A549 (cell line): Measurements from ENCODE around the gene FGF3. TPM values are rescaled to one million over a fixed set of nuclear protein-coding genes. Genes with fewer than 3 reads are reported as not detected.
A peak's percentile ranks its signal among the peaks of the same experiment; 100 is the strongest.

Experiments
- ATAC-seq, 2 experiments: fragments of 200-7000 bp in 1 of 2; fragments of >200 bp in 1 of 2; cut with Nextera tagmentation in 1 of 2; cut with Tn5 transposase in 1 of 2; 3 replicates each; pipeline versions ENCODE4 v1.8.0 to v1.9.1; 2018 to 2020; ENCODE audit warnings: mild to moderate bottlenecking in 1 of 2, moderate library complexity in 1 of 2
- CTCF ChIA-PET: fragments of 300-600 bp; sonication (Branson Sonifier 250); formaldehyde crosslinking; extraction: SDS; loops from one replicate; lab custom pipeline; 2021; ENCODE audit warnings: antibody characterized with exemption, inconsistent platforms; lab: Yijun Ruan, JAX
- POLR2A ChIA-PET: fragments of 350-600 bp; formaldehyde crosslinking; extraction: SDS; loops from one replicate; lab custom pipeline; 2021; ENCODE audit warnings: antibody characterized with exemption, inconsistent platforms; lab: Yijun Ruan, JAX
- DNase-seq, 2 experiments: peaks; one replicate each; pipeline versions ENCODE4 v3.0.0 to v3.0.0-alpha.2; 2011 to 2016; ENCODE audit warnings: low read depth in 1 of 2, low spot score in 1 of 2
- FAIRE-seq: peaks from 2 replicates; lab custom pipeline; 2011; peaks lifted over from hg19 to GRCh38; lab: Jason Lieb, UNC
- H3K27ac ChIP-seq, 2 experiments: fragments of >200 bp; sonication (Bioruptor Twin); formaldehyde crosslinking; 3 replicates each; pipeline ENCODE4 v1.5.1; 2016 to 2017
- H3K4me1 ChIP-seq: fragments of >200 bp; sonication (Bioruptor Twin); formaldehyde crosslinking; 3 replicates; pipeline ENCODE4 v1.6.1; 2016
- H3K4me2 ChIP-seq: fragments of >200 bp; sonication (Bioruptor Twin); formaldehyde crosslinking; 3 replicates; pipeline ENCODE4 v1.6.1; 2016
- H3K4me3 ChIP-seq: fragments of >200 bp; sonication (Bioruptor Twin); formaldehyde crosslinking; 3 replicates; pipeline ENCODE4 v1.5.1; 2016
- H3K9me3 ChIP-seq: fragments of >200 bp; sonication (Bioruptor Twin); formaldehyde crosslinking; 3 replicates; pipeline ENCODE4 v1.6.1; 2016
- CBX2 ChIP-seq: fragments of 200-600 bp; sonication (generic); IDR thresholded peaks from 2 replicates; pipeline ENCODE4 v1.6.1; 2016; ENCODE audit warnings: low read depth, mild to moderate bottlenecking, borderline replicate concordance
- CBX8 ChIP-seq: fragments of 200-600 bp; sonication (generic); IDR thresholded peaks from 2 replicates; pipeline ENCODE4 v1.6.1; 2016
- CEBPB ChIP-seq, 2 experiments: fragments of >200 bp in 1 of 2; sonication (Bioruptor Twin) in 1 of 2; formaldehyde crosslinking in 1 of 2; IDR thresholded peaks; 2 replicates each; pipeline ENCODE4 v1.6.1; 2012 to 2016
- CHD2 ChIP-seq: fragments of 150-350 bp; IDR thresholded peaks from 2 replicates; pipeline ENCODE4 v1.6.1; 2014; ENCODE audit warnings: low read length; ENCODE audit not compliant: partially characterized antibody
- CHD4 ChIP-seq: fragments of 200-600 bp; sonication (generic); IDR thresholded peaks from 2 replicates; pipeline ENCODE4 v1.6.1; 2016; ENCODE audit warnings: antibody characterized with exemption, mild to moderate bottlenecking, borderline replicate concordance
- EHMT2 ChIP-seq: fragments of 200-600 bp; sonication (generic); IDR thresholded peaks from 2 replicates; pipeline ENCODE4 v1.6.1; 2016; ENCODE audit warnings: antibody characterized with exemption, low read depth, mild to moderate bottlenecking, moderate library complexity
- EP300 ChIP-seq, 2 experiments: fragments of >200 bp; sonication (Bioruptor Twin); formaldehyde crosslinking; IDR thresholded peaks; 2 replicates in 1 of 2; 3 replicates in 1 of 2; pipeline ENCODE4 v1.6.1; 2016 to 2017
- FOXS1 ChIP-seq: fragments of 250-450 bp; sonication (Bioruptor Pico); IDR thresholded peaks from 2 replicates; pipeline ENCODE4 v1.5.0; 2020; ENCODE audit warnings: mild to moderate bottlenecking, moderate library complexity
- HOXA7 ChIP-seq: fragments of 250-450 bp; sonication (Bioruptor Pico); IDR thresholded peaks from 2 replicates; pipeline ENCODE4 v1.5.0; 2020; ENCODE audit warnings: mild to moderate bottlenecking, moderate library complexity
- HOXB13 ChIP-seq: fragments of 250-450 bp; sonication (Bioruptor Pico); IDR thresholded peaks from 2 replicates; pipeline ENCODE4 v1.5.0; 2020; ENCODE audit warnings: low read depth, mild to moderate bottlenecking, moderate library complexity
- JUN ChIP-seq, 2 experiments: fragments of >200 bp; sonication (Bioruptor Twin); formaldehyde crosslinking; IDR thresholded peaks; 2 replicates in 1 of 2; 3 replicates in 1 of 2; pipeline ENCODE4 v1.6.1; 2016 to 2017
- JUNB ChIP-seq: fragments of >200 bp; sonication (Bioruptor Twin); formaldehyde crosslinking; IDR thresholded peaks from 2 replicates; pipeline ENCODE4 v1.6.1; 2016
- MAFK ChIP-seq: fragments of 450-650 bp; IDR thresholded peaks from 2 replicates; pipeline ENCODE4 v1.6.1; 2014; ENCODE audit not compliant: partially characterized antibody
- MAZ ChIP-seq: fragments of 150-350 bp; IDR thresholded peaks from 2 replicates; pipeline ENCODE4 v1.6.1; 2014; ENCODE audit warnings: antibody characterized with exemption, low read depth, low read length, borderline replicate concordance
- MYC ChIP-seq: IDR thresholded peaks from 2 replicates; pipeline ENCODE4 v1.6.1; 2012; ENCODE audit warnings: mild to moderate bottlenecking, inconsistent platforms, low read length, improper control_type of control experiment, borderline replicate concordance
- NFE2L2 ChIP-seq: fragments of 150-350 bp; conservative IDR thresholded peaks from 2 replicates; pipeline ENCODE4 v1.6.1; 2014; ENCODE audit warnings: low read length
- NR3C1 ChIP-seq: fragments of >200 bp; sonication (Bioruptor Twin); formaldehyde crosslinking; IDR thresholded peaks from 3 replicates; pipeline ENCODE4 v1.6.1; 2017
- PHF8 ChIP-seq: fragments of 200-600 bp; sonication (generic); IDR thresholded peaks from 2 replicates; pipeline ENCODE4 v1.6.1; 2016; ENCODE audit warnings: low read depth, mild to moderate bottlenecking, antibody characterized with exemption, moderate library complexity, borderline replicate concordance
- POLR2AphosphoS2 ChIP-seq: conservative IDR thresholded peaks from 2 replicates; pipeline ENCODE4 v1.6.1; 2012; ENCODE audit warnings: low read length, improper control_type of control experiment, inconsistent platforms
- RNF2 ChIP-seq: fragments of 200-600 bp; sonication (generic); IDR thresholded peaks from 2 replicates; pipeline ENCODE4 v1.6.1; 2016; ENCODE audit warnings: low read depth, mild to moderate bottlenecking, antibody characterized with exemption, moderate library complexity, borderline replicate concordance
- SMC3 ChIP-seq: fragments of >200 bp; sonication (Bioruptor Twin); formaldehyde crosslinking; IDR thresholded peaks from 3 replicates; pipeline ENCODE4 v1.6.1; 2018; ENCODE audit warnings: inconsistent platforms
- SREBF2 ChIP-seq: fragments of 450-650 bp; IDR thresholded peaks from 2 replicates; pipeline ENCODE4 v1.6.1; 2014; ENCODE audit warnings: mild to moderate bottlenecking, moderate library complexity
- TP53 ChIP-seq: fragments of 250-450 bp; sonication (Bioruptor Pico); IDR thresholded peaks from 2 replicates; pipeline ENCODE4 v1.5.0; 2021; ENCODE audit warnings: mild to moderate bottlenecking, moderate library complexity
- ZC3H11A ChIP-seq: fragments of 450-650 bp; IDR thresholded peaks from 2 replicates; pipeline ENCODE4 v1.6.1; 2014; ENCODE audit warnings: antibody characterized with exemption, mild to moderate bottlenecking
- ZFP36 ChIP-seq: fragments of 450-650 bp; IDR thresholded peaks from 2 replicates; pipeline ENCODE4 v1.6.1; 2014; ENCODE audit warnings: borderline replicate concordance; ENCODE audit not compliant: partially characterized antibody
- ZNF302 ChIP-seq: fragments of 250-450 bp; sonication (Bioruptor Pico); IDR thresholded peaks from 2 replicates; pipeline ENCODE4 v1.9.0; 2021; ENCODE audit warnings: inconsistent platforms, mild to moderate bottlenecking, moderate library complexity
- ZSCAN20 ChIP-seq: fragments of 250-450 bp; sonication (Bioruptor Pico); IDR thresholded peaks from 2 replicates; pipeline ENCODE4 v1.8.0; 2022; ENCODE audit warnings: mild to moderate bottlenecking, moderate library complexity
- WGBS: methylation state at CpG from one replicate; pipeline ENCODE4 v1.1.6; 2017; ENCODE audit errors: missing lambda C conversion rate; 5-methylcytosine and 5-hydroxymethylcytosine counted together
- polyA plus RNA-seq, 4 experiments: library from polyadenylated mRNA; depleted of rRNA in 3 of 4; stranded (reverse); fragments of >200 nt; fragmentation: RNase III in 1 of 4; extraction: RNeasy Plus Mini Kit Qiagen cat#74134 plus additional on column Dnase treatment in 1 of 4; gene quantifications; 2 replicates in 3 of 4; 3 replicates in 1 of 4; pipeline ENCODE4 v1.2.3, GENCODE V29; 2011 to 2017
- TF ChIP-seq, protein P1 (sequence below): fragments of 150-350 bp; IDR thresholded peaks from 2 replicates; pipeline ENCODE4 v1.6.1; 2014; ENCODE audit warnings: low read depth, mild to moderate bottlenecking, low read length
- TF ChIP-seq, protein P2 (sequence below): fragments of >200 bp; sonication (Bioruptor Twin); formaldehyde crosslinking; IDR thresholded peaks from 3 replicates; pipeline ENCODE4 v1.5.1; 2016

FGF3 gene
- polyA plus RNA-seq, 2 of the 4 experiments (the other 2 are of a cell fraction): not detected

GRCh38 chr11:69834251-69834650 is 15.0 kb upstream of the FGF3 start:
- no peaks in the 10 kb centered on the region for H3K4me1 ChIP-seq
- ATAC-seq: no peak
- H3K4me3 ChIP-seq: no peak overlapping the region
- CTCF ChIA-PET: no interaction called here
- H3K4me2 ChIP-seq: no peak overlapping the region
- TF ChIP-seq POLR2AphosphoS2 (no peak), HOXA7 (CRISPR knock-in tag) (no peak), JUN (IDR thresholded peaks at IDR 0.05) (no peak), CHD4 (no peak), JUNB (no peak), MYC (no peak), CHD2 (no peak)
- H3K9me3 ChIP-seq: no peaks in the 10 kb centered on the region
- POLR2A ChIA-PET: no interaction called here
- H3K27ac ChIP-seq: no peak overlapping the region
- no peak for FAIRE-seq
- WGBS: 80% methylated on average over 12 of the region's 12 CpGs
- DNase-seq: no peak

- CTCF ChIA-PET: interaction anchor here (1.1 to 1.7 kb wide), 3 partner anchors 9 to 17 kb away, joined by 3 to 6 read pairs (median 4); no protein-coding TSS in a partner anchor
- Histone ChIP-seq H3K4me1 (no peaks in the 10 kb centered on the region), H3K4me2 (no peak overlapping the region), H3K27ac (no peak overlapping the region), H3K4me3 (no peak overlapping the region), H3K9me3 (no peaks in the 10 kb centered on the region)
- FAIRE-seq: no peak
- POLR2A ChIA-PET: no interaction called here
- peak; percentile 23 to 36; a peak in 2 of 6 replicates for ATAC-seq
- TF ChIP-seq ZC3H11A (no peak), CBX8 (no peak), JUN (IDR thresholded peaks at IDR 0.05) (no peak), CEBPB (IDR thresholded peaks at IDR 0.05) (no peak), RNF2 (no peak), ZNF302 (CRISPR knock-in tag) (no peak), TP53 (CRISPR knock-in tag) (no peak), SMC3 (no peak)
- TF ChIP-seq, protein P1, sequence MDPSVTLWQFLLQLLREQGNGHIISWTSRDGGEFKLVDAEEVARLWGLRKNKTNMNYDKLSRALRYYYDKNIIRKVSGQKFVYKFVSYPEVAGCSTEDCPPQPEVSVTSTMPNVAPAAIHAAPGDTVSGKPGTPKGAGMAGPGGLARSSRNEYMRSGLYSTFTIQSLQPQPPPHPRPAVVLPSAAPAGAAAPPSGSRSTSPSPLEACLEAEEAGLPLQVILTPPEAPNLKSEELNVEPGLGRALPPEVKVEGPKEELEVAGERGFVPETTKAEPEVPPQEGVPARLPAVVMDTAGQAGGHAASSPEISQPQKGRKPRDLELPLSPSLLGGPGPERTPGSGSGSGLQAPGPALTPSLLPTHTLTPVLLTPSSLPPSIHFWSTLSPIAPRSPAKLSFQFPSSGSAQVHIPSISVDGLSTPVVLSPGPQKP: no peak
- 45% methylated on average over 19 of the region's 21 CpGs for WGBS
- no peak for DNase-seq
Measured at GRCh38 chr11:69832561-69833413, 13.6 kb upstream of the FGF3 start.

DNA sequence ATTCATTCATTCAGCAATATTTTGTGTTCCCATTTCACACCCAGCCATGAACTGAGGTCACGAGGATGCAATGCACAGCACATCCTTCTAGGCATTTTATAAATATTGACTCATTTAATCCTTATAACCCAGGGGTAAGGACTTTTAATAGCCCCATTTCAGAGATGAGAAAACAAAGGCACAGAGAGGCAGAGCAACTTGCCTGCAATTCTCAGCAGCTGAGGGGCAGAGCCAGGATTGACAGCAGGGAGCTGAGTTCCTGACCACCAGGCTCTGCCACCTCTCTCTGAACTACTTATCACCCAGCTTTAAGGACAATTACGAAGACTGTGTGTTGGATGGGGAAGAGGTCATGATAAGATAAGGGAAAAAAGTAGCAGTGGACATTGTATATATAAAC is 12.8 kb upstream of the FGF3 start:
- no peak overlapping the region for H3K27ac ChIP-seq
- H3K9me3 ChIP-seq: no peaks in the 10 kb centered on the region
- H3K4me2 ChIP-seq: no peak overlapping the region
- CTCF ChIA-PET: interaction anchor here (1.1 to 1.7 kb wide), 3 partner anchors 8 to 18 kb away, joined by 3 to 6 read pairs (median 4); no protein-coding TSS in a partner anchor
- ATAC-seq (no peak), DNase-seq (no peak), FAIRE-seq (no peak)
- POLR2A ChIA-PET: no interaction called here
- no peaks in the 10 kb centered on the region for H3K4me1 ChIP-seq
- 38% methylated on average over 2 of the region's 2 CpGs for WGBS
- TF ChIP-seq ZSCAN20 (CRISPR knock-in tag) (no peak), EHMT2 (no peak), TP53 (CRISPR knock-in tag) (no peak), NR3C1 (no peak), RNF2 (no peak), PHF8 (no peak), FOXS1 (CRISPR knock-in tag) (no peak), NFE2L2 (no peak), CBX2 (no peak), ZC3H11A (no peak), MAZ (no peak), SREBF2 (no peak), CEBPB (IDR thresholded peaks at IDR 0.05) (no peak), HOXB13 (CRISPR knock-in tag) (no peak), MAFK (no peak), EP300 (IDR thresholded peaks at IDR 0.05) (no peak), ZFP36 (no peak), ZNF302 (CRISPR knock-in tag) (no peak)
- TF ChIP-seq, protein P2, sequence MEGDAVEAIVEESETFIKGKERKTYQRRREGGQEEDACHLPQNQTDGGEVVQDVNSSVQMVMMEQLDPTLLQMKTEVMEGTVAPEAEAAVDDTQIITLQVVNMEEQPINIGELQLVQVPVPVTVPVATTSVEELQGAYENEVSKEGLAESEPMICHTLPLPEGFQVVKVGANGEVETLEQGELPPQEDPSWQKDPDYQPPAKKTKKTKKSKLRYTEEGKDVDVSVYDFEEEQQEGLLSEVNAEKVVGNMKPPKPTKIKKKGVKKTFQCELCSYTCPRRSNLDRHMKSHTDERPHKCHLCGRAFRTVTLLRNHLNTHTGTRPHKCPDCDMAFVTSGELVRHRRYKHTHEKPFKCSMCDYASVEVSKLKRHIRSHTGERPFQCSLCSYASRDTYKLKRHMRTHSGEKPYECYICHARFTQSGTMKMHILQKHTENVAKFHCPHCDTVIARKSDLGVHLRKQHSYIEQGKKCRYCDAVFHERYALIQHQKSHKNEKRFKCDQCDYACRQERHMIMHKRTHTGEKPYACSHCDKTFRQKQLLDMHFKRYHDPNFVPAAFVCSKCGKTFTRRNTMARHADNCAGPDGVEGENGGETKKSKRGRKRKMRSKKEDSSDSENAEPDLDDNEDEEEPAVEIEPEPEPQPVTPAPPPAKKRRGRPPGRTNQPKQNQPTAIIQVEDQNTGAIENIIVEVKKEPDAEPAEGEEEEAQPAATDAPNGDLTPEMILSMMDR: no peak
- H3K4me3 ChIP-seq: no peak overlapping the region
